Fibroblast of villous mesenchyme (primary cell): ENCODE data around the gene TOR2A. TPM values are rescaled to one million over a fixed set of nuclear protein-coding genes. Genes with fewer than 3 reads are reported as not detected.

Experiments
- DNase-seq: peaks from one replicate; pipeline ENCODE4 v3.0.0-alpha.2; 2010; ENCODE audit warnings: low read depth
- H3K4me3 ChIP-seq: 2 replicates; pipeline ENCODE4 v1.5.1; 2011; ENCODE audit warnings: low read depth, mild to moderate bottlenecking, low read length
- total RNA-seq: library from RNA; depleted of rRNA; stranded (reverse); fragments of >200 nt; gene quantifications from 2 replicates; pipeline ENCODE4 v1.2.3, GENCODE V29; 2012
- TF ChIP-seq, protein P1 (sequence below): IDR thresholded peaks from 2 replicates; pipeline ENCODE4 v1.5.1; 2012; ENCODE audit warnings: low read depth, mild to moderate bottlenecking, low read length; ENCODE audit not compliant: insufficient read depth

The TOR2A gene
- total RNA-seq, 1 donor: 5.2 TPM

DNA sequence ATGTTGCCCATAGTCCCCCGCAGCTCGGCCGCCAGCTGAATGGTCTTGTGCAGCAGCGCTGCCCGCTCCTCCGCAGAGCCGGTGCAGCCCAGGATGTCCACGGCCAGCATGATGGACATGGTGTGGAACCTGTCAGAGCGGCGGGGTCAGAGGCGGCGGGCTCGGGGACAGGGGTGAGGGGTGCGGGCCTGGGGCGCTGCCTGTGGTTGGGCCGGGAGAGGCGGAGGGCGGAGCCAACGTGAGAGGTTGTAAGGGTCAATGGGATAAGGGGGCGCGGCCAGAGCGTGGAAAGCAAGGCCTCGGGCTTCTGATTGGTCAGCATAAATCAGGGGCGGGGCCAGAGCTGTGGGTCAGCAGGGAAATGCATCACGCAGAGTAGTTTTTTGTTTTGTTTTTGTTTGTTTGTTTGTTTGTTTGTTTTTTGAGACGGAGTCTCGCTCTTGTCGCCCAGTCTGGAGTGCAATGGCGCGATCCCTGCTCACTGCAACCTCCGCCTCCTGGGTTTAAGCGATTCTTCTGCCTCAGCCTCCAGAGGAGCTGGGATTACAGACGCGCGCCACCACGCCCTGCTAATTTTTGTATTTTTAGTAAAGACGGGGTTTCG, 6.8 kb upstream of the TOR2A start:
- no peak for DNase-seq
- no peak overlapping the region for H3K4me3 ChIP-seq
- TF ChIP-seq, protein P1, sequence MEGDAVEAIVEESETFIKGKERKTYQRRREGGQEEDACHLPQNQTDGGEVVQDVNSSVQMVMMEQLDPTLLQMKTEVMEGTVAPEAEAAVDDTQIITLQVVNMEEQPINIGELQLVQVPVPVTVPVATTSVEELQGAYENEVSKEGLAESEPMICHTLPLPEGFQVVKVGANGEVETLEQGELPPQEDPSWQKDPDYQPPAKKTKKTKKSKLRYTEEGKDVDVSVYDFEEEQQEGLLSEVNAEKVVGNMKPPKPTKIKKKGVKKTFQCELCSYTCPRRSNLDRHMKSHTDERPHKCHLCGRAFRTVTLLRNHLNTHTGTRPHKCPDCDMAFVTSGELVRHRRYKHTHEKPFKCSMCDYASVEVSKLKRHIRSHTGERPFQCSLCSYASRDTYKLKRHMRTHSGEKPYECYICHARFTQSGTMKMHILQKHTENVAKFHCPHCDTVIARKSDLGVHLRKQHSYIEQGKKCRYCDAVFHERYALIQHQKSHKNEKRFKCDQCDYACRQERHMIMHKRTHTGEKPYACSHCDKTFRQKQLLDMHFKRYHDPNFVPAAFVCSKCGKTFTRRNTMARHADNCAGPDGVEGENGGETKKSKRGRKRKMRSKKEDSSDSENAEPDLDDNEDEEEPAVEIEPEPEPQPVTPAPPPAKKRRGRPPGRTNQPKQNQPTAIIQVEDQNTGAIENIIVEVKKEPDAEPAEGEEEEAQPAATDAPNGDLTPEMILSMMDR: no peak

DNA sequence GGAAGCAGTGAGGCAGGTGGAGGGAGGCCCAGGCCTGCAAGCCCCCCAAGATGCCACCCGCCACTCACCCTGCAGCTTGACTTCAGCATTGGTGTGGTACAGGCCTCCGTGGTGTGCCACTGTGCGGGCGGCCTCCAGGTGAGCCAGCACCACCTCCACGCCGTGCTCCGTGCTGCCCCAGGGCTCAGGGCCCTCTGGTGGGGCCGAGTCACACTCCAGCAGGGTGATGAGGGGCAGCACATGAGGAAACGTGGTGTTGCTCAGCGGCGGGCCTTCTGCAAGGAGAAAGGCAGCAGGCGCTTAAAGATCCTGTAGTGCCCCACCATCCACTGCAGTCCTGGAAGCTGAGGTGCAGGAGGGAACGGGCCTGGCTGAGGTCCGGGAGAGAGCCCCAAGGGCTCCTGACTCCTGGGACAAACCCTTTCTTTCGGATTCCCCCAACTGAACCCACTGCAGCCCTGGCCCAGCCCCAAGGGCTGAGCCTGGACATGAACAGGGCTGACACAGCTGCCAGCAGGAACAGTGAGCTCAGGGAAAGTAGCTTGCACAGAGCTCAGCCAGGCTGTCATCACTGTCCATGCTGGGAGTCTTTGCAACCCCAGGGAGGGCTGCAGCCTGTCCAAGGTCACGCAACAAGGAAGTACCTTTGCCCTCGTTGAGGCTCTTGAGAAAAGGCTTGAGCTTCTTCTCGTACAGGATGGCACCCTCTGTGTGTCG, 4.7 kb upstream of the TOR2A start:
- TF ChIP-seq, protein P1: no peak
- no peak for DNase-seq
- no peak overlapping the region for H3K4me3 ChIP-seq

DNA sequence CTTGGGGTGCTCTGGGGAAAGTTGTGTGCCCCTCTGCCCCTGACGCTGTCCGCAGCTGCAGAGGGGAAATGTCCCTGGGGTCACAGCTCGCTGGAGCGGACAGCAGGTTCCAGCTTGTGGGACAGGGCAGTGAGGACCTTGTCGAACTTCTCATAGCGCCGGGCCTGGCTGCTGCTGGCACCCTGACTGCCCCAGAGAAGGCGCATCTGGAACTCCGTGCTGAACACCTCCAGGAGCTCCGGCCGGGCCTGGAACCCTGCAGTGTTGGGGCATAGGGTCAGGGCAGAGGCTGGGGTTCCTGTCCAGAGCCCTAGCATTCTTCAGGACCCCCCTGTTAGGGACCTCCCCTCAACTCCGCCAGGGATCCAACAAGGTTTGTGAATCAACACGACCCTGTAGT, 3.6 kb upstream of the TOR2A start:
- TF ChIP-seq, protein P1: no peak
- no peak for DNase-seq
- no peak overlapping the region for H3K4me3 ChIP-seq

DNA sequence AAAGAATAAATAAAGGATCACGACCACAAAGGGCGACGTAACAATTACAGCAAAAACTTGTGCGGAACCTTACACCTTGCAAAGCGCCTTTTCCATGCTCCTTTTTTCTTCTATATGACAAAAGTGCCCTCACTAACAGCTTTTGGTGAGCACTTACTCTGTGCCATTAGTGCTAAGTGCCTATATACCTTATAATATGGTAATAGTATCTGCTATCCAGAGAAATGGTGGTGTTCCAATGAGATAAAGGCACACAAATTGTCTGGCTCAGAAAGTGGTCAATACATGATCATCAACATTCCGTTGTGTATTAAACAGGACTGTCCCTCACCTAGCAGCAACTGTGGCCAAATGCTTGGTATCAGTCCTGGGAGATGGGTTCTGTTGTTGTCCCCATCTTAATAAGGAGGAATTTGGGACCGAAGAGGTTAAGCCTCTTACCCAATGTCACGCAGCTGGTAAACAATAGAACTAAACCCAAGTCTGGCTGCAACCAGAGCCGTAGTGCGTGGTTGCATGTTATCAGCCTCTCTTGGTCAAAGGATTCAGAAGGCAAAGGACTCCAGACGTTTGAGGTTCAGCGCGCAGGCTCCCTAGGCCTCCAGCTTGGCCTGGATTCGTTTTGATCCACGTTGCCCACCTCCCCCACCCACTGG, 564 bp upstream of the TOR2A start:
- no peak for DNase-seq

DNA sequence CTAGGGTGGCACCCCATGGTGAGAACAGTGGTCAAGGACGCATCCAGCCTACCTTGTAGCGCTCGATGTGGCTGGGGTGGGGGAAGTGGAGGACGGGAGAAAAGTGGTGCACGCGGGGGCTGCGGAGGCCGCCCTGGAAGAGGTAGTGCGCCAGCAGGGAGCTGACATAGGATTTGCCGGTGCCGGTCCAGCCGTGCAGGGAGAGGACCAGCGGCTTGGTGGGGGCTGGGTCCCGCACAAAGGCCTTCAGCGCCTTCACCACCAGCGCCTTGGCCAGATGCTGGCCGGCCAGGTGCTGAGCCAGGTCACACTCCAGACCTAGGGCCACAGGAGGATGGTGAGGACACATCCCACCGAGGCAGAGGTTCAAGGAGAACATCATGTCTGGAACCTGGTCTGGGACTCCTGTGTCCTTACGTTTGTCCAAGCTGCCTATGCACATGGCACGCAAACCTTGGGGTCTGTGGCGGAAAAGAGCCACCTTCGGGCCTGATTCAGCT, 797 bp downstream of the TOR2A start:
- H3K4me3 ChIP-seq: peak overlapping the region; percentile 75
- no peak for DNase-seq
- TF ChIP-seq, protein P1: no peak

More for the DNA sequence above, 564 bp upstream of the TOR2A start:
- TF ChIP-seq, protein P1: no peak
- no peak overlapping the region for H3K4me3 ChIP-seq

DNA sequence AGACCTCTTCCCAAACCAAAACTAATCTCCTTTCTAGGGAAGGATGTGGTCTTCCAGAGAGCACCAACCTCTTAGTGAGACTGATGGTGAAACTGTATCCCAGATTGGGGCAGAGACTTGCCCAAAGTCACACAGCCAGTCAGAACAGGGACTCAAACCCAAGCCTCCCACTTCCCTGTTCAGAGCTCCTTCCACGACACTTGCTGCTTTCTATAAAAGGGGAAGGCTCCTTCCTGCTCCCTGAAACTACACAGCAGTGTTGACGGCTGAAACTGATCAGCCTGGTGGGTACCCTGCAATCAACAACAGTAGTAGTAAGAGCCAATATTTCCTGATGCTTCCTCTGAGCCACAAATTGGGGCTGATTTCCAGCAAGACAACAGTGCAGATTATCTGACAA, 1.5 kb downstream of the TOR2A start:
- DNase-seq: no peak
- TF ChIP-seq, protein P1: no peak
- H3K4me3 ChIP-seq: no peak overlapping the region
